Brain microvascular endothelial cell (primary cell): ENCODE measurements around the gene FYN.

Experiments used
- DNase-seq: peaks from one replicate; pipeline ENCODE4 v3.0.0-alpha.2; 2020
- H3K27ac ChIP-seq: fragments of 250-450 bp; sonication (Bioruptor Pico); 2 replicates; pipeline ENCODE4 v1.5.1; 2020; ENCODE audit warnings: mild to moderate bottlenecking, moderate library complexity
- H3K27me3 ChIP-seq: fragments of 250-450 bp; sonication (Bioruptor Pico); replicated peaks from 2 replicates; pipeline ENCODE4 v1.5.1; 2020; ENCODE audit warnings: mild to moderate bottlenecking
- H3K36me3 ChIP-seq: fragments of 250-450 bp; sonication (Bioruptor Pico); replicated peaks from 2 replicates; pipeline ENCODE4 v1.5.1; 2020; ENCODE audit warnings: mild to moderate bottlenecking
- H3K4me3 ChIP-seq: 2 replicates; pipeline ENCODE4 v1.5.1; 2011; ENCODE audit warnings: low read depth, mild to moderate bottlenecking, control low read depth, low read length, moderate library complexity
- in situ Hi-C: cut with HindIII; loops from 2 replicates; pipeline ENCODE4 v1.10.0; 2017; ENCODE audit warnings: low sequenced_read_pairs, low pct_ligation_motif_present
- TF ChIP-seq, protein P1 (sequence below): IDR thresholded peaks from 2 replicates; pipeline ENCODE4 v1.5.1; 2011; ENCODE audit warnings: low read depth, mild to moderate bottlenecking, moderate library complexity, low read length, control low read depth, inconsistent platforms; ENCODE audit errors: missing control alignments

The FYN gene

DNA sequence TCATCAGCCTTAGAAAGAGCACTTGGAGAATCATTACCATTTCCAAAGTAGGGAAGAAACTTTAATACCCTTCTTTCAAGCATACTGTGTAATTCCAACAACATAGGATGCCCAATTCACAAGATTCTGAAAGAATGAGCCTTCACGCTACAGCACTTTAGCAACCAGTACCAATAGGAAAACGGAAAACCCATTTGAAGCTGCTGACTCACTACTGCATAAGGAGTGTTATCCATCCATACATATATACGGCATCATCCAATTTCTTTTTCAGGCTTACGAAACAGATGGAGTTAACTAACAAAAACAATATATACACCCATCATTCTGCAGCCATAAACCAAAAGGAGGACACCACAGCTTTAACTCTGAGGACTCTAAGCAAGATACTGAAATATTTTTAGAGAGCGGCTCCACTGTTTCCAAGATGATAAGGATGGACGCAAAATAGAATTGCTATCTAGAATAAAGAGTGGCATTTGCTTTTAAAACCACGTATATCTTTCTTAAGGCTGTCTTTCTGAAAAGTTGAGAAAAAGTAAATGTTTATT lies 24.9 kb downstream of the FYN start:
- H3K4me3 ChIP-seq: no peak overlapping the region
- no peaks in the 10 kb centered on the region for H3K27me3 ChIP-seq
- in situ Hi-C loops: no loop called here
- DNase-seq: no peak
- no peak overlapping the region for H3K27ac ChIP-seq
- TF ChIP-seq, protein P1, sequence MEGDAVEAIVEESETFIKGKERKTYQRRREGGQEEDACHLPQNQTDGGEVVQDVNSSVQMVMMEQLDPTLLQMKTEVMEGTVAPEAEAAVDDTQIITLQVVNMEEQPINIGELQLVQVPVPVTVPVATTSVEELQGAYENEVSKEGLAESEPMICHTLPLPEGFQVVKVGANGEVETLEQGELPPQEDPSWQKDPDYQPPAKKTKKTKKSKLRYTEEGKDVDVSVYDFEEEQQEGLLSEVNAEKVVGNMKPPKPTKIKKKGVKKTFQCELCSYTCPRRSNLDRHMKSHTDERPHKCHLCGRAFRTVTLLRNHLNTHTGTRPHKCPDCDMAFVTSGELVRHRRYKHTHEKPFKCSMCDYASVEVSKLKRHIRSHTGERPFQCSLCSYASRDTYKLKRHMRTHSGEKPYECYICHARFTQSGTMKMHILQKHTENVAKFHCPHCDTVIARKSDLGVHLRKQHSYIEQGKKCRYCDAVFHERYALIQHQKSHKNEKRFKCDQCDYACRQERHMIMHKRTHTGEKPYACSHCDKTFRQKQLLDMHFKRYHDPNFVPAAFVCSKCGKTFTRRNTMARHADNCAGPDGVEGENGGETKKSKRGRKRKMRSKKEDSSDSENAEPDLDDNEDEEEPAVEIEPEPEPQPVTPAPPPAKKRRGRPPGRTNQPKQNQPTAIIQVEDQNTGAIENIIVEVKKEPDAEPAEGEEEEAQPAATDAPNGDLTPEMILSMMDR: no peak
- no peaks in the 10 kb centered on the region for H3K36me3 ChIP-seq

DNA sequence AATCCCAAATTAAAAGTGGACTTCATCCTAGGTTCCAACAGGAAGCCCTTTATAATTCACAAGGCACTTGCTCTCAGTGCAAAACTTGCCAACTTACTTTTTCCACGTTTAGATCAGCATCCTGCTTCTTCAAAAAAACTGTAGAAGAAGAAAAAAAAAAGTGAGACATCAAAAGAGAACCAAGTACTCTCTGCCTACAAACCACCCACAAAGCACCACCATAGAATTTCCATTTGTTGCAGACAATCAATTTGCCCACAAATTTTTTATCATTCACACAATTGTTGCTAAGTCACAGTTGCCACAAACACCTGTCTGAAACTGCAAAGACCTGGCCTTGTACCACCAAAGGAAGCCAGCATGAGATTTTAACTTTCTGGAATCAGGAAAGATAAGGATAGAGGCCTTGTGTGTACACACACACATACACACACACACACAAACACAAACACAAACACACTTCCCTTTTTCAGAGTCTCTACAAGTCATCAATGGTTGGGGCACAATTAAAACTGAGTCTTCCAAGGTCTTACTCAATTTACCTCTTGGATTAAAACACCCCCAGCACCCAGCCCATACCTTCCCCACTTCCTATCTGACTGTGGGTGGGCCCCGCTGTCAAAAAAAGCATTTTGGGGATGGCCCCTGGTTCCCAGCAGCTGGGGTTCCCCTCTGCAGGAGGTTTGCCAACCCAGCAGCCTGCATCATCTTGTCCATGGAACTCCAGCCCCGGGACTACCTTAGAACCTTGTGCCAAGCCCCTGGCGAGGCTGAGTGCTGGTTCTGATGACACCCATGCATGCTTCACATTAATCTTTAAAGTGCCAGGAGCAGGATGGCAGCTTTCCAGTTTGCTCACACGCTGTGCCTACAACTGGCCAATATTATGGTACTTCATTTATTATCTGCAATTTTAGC lies 26.5 kb downstream of the FYN start:
- Histone ChIP-seq H3K27ac (no peak overlapping the region), H3K4me3 (no peak overlapping the region), H3K27me3 (no peaks in the 10 kb centered on the region), H3K36me3 (no peaks in the 10 kb centered on the region)
- in situ Hi-C loops: no loop called here
- no peak for DNase-seq
- TF ChIP-seq, protein P1: no peak

DNA sequence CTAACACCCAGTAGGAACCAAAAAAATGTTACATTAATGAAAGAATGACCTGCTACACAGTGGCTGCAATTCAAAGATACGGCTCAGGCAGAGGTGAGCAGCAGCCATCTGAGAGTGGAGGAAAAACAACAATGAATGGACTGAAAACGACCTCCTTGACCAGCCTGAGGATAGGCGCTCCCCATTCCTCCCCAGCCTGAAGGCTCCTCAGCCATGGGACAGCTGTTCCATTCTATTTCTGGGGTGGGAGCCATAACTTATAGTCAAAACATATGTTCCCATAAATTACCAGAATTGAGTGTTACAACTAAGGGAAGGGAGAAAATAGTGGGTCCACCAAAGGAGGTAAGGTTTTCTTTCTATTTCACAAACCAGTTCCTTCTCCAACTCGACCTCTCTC lies 27.2 kb downstream of the FYN start:
- no peak for DNase-seq
- Histone ChIP-seq H3K27me3 (no peaks in the 10 kb centered on the region), H3K36me3 (no peaks in the 10 kb centered on the region), H3K4me3 (no peak overlapping the region), H3K27ac (no peak overlapping the region)
- in situ Hi-C loops: no loop called here
- TF ChIP-seq, protein P1: no peak

DNA sequence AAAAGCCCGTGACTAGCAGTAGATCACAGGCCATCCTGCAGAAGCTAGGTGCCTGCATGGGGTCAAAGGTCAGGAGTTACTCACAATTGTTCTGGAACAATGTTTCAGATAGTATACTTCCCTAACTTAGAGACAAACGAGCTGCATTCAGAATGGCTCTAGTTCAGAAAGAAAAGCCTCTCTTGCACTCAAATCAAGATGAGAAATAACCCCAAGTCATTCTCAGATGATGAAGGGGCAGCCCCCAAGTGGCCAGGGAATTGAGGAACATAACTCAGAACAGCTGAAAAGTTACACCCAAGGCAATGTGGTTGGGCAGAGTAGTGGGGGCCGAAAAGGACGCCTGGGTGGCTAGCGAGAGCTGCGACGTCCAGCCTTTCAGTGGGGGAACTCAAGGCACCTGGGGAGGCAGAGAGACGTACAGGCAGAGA lies 27.8 kb downstream of the FYN start:
- no peak for DNase-seq

DNA sequence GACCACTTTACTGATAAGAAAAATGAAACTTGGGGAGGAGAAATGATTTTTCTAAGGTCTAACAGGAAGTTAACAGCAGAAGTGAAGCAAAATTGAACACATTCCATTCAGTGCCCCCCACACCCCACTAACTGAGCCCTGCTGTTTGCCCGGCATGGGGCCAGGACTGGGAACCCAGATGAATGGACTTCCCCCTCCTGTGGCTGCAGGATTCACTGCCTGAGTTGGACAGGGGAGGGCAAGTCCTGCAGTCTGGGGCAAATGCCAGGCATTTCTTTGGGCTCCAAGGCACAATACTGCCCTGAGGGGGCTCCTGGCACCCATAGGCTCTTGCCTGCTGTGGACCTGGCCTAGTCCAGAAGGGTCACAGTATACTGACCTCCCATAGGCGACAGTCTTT lies 28.3 kb downstream of the FYN start:
- TF ChIP-seq, protein P1: peak; percentile 56
- in situ Hi-C loops: no loop called here
- Histone ChIP-seq H3K36me3 (no peaks in the 10 kb centered on the region), H3K27ac (peak overlapping the region; percentile 7), H3K4me3 (no peak overlapping the region), H3K27me3 (no peaks in the 10 kb centered on the region)
- DNase-seq: no peak

More for the DNA sequence above, 27.8 kb downstream of the FYN start:
- Histone ChIP-seq H3K27me3 (no peaks in the 10 kb centered on the region), H3K4me3 (no peak overlapping the region), H3K36me3 (no peaks in the 10 kb centered on the region), H3K27ac (no peak overlapping the region)
- TF ChIP-seq, protein P1: no peak
- in situ Hi-C loops: no loop called here
